GM19035 (cell line): ENCODE measurements around the gene SULT1C2.

ENCODE experiments used
- ATAC-seq: cut with Tn5 transposase; IDR thresholded peaks from one replicate; pipeline ENCODE4 v1.9.1; 2021; ENCODE audit not compliant: unreplicated experiment

SULT1C2 gene

GRCh38 chr2:108287169-108287568 lies 1.5 kb upstream of the SULT1C2 start:
- ATAC-seq, result no peak

- no peak for ATAC-seq
Observed at GRCh38 chr2:108293850-108294249, 5.2 kb downstream of the SULT1C2 start.

DNA sequence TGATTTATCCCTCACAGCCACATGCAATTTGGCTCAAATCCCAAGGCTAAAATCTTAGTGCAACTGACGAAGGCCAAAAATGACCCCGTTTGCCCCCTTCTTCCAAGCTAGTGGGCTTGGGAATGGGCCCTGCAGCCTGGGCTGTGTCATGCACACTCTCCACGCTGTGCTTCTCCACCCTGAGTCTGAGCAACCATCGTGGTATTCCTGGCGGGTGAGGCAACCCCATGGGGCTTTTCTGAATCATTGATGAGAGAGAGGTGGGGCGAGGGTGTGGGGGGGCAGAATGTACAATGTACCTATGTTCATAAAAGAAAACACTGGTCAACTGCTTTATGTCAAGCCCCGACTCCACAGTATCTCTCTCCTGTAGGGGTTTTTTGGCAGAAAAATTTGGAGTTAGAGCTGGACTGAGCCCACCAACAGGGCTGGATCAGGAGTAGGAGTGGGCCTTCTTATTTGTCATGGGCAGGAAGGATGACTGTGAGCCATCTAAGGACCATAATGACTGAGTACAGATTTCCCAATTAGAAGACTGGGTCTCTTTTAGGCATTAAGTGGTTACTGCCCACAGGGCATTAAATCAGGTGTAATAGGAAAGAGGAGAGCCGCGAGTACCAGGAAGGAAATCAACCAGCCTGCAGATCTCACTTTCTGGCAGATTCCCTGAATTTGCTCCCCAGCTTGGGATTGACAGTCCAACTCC lies 8.9 kb downstream of the SULT1C2 start:
- no peak for ATAC-seq

- no peak for ATAC-seq
Observed at GRCh38 chr2:108301558-108301957, 12.9 kb downstream of the SULT1C2 start.

DNA sequence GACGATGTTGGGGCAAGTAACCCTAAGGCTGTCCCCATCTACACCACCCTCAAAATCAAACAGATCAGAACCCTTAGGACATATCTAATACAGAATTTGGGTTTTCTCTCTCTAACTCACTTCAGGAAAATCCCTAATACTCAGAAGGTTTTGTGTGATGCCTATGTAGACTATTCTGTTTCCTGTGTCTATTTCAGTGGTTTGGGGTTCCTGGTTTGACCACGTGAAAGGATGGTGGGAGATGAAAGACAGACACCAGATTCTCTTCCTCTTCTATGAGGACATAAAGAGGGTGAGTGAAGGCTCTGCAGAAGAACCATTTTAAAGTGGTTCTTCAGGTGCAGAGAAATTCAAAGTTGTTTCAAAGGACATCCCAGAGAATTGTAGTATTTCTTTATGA lies 16.3 kb downstream of the SULT1C2 start:
- no peak for ATAC-seq

- no peak for ATAC-seq
Observed at GRCh38 chr2:108305901-108306300, 17.2 kb downstream of the SULT1C2 start.

- ATAC-seq, result no peak
Observed at GRCh38 chr2:108309903-108310302, 21.2 kb downstream of the SULT1C2 start.

DNA sequence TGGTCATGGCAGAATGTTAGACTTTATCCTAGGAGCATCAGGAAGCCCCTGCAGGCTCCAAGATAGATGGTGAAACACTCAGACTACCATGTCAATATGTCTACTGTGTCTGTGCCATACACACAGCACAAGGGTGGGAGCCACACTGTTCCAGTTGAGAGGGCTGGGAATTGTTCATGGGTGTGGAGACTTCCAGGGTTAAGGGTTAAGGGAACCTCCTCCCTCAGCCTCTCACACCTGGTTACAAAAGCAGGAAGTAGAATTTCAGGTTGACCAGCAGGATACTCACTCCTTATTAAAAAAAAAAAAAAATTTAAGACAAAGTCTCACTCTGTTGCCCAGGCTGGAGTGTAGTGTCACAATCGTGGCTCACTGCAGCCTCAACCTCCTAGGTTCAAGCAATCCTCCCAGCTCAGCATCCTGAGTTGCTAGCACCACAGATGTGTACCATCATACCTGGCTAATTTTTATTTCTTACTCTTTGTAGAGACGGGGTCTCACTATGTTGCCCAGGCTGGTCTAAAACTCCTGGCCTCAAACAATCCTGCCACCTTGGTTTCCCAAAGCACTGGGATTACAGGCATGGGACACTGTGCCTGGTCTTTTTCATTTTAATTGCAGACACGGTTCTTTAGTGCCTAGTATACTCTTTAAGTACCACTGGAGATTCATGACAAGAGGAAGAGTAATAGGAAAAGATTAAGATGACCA lies 26.0 kb downstream of the SULT1C2 start:
- ATAC-seq, result no peak

- ATAC-seq, result no peak
Observed at GRCh38 chr2:108315444-108315934, 26.8 kb downstream of the SULT1C2 start.

DNA sequence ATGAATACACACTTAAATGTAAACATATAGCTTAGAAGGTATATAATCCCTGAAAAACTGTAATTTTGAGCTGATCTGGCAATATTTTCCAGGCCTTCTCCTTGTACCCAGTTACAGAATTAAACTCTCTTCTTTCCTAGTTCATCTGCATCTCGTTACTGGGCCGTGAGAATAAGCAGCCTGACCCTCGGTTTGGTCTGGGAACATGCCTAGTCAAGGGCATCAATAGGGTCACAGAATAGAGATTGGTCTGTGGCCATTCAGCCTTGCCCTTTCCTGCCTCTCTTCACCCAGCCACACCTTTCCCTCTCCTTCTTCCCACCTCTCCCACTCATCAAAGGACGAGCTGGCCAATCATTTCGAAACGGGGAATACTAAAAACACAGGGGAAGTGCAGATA lies 27.3 kb downstream of the SULT1C2 start:
- no peak for ATAC-seq

- ATAC-seq, result no peak
Observed at GRCh38 chr2:108316461-108317258, 28.0 kb downstream of the SULT1C2 start.

GRCh38 chr2:108320326-108320922 lies 31.7 kb downstream of the SULT1C2 start:
- ATAC-seq, result no peak

- no peak for ATAC-seq
Observed at GRCh38 chr2:108323619-108324018, 34.9 kb downstream of the SULT1C2 start.

- ATAC-seq, result no peak
Observed at GRCh38 chr2:108324531-108325255, 36.0 kb downstream of the SULT1C2 start.

- ATAC-seq, result no peak
Observed at GRCh38 chr2:108325756-108326155, 37.1 kb downstream of the SULT1C2 start.

DNA sequence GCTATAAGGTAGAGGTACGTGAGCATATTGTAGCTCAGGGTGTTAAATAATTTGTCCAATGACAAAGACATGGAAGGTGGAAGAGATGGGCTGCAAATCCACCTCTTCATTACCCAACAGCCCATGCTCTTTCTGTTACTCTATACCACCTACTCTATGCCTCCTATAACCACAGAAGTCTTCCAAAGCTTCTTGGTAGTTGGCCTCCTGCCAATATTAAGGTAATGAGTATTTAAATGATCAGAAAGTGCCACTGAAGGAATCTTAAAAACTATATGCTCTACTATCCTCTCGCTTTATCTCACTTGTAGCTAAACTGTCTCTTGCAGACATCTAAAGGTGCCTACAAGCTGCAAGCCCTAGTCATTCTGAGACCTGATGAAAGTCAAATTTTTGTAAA lies 41.1 kb downstream of the SULT1C2 start:
- no peak for ATAC-seq

- no peak for ATAC-seq
Observed at GRCh38 chr2:108330979-108331378, 42.3 kb downstream of the SULT1C2 start.

DNA sequence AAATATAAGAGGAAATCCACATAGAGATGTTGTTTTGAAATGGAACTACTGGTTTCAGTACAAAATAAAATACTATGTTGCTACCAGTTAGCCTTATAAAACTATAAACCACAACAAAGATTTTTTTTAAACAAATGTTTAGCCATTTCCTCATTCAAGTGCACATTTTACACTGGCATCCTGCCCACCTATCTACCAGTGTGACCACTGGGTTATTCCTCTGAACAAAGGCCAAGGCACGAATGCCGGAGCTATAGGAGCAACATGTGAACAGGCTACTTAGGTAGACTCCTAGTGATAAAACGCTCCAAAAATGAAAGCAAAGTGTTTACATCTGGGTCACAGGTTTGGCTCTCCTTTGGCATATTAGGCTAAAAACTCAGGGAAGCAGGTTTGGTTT lies 57.3 kb downstream of the SULT1C2 start:
- no peak for ATAC-seq

GRCh38 chr2:108346827-108347226 lies 58.1 kb downstream of the SULT1C2 start:
- ATAC-seq, result no peak

DNA sequence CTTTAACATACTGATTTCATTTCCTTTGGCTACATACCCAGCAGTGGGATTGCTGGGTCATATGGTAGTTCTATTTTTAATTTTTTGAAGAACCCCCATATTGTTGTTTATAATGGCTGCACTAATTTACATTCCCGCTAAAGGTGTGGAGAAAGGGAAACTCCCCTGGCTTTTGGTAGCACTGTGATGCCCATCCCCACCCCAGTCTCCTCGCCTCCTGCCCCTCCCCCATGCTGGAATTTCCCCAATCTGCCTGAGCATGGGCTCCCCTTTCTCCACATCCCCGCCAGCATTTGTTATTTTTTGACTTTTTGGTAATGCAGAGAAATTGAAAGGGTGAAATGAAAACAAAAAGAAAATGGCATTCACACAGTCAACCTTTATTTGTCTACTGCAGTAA lies 59.1 kb downstream of the SULT1C2 start:
- ATAC-seq, result no peak
